Breast epithelium (tissue), 3 donors: ENCODE measurements around the gene CT45A2.
"Not testable (repeated sequence)": the region's sequence is repeated elsewhere in the genome, so short reads cannot be mapped to it uniquely, and the experiment has no call there.

Experiments
- POLR2AphosphoS5 ChIP-seq, 3 donors: sonication (generic); formaldehyde crosslinking; IDR thresholded peaks; one replicate each; pipeline ENCODE4 v1.6.1; 2017; ENCODE audit warnings: antibody characterized with exemption in 3 of 3
- TF ChIP-seq, protein P1 (sequence below), 3 donors: fragments of 450-650 bp; IDR thresholded peaks; one replicate each; pipeline ENCODE4 v1.5.1; 2016 to 2017; ENCODE audit warnings: antibody characterized with exemption in 3 of 3, mild to moderate bottlenecking in 3 of 3, moderate library complexity in 3 of 3

DNA sequence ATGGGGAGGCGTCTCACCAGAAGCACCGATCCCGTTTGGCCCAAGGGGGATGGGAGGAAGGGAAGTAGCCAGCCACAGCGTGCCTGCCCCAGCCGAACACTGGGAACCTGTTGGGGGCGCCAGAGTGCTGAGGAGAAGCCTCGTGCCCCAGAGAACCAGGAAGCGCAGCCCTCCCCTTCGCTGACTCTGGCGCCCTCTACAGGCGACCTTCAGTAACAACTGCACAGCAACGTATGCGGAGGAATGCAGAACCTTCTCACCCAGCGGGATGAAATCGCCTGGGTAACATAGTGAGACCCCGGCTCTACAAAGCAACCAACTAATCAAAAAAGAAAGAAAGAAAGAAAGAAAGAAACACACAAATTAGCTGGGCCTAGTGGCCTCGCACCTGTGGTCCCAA, 34.6 kb upstream of the CT45A2 start, which contains the start of gene CT45A8:
- TF ChIP-seq, protein P1, sequence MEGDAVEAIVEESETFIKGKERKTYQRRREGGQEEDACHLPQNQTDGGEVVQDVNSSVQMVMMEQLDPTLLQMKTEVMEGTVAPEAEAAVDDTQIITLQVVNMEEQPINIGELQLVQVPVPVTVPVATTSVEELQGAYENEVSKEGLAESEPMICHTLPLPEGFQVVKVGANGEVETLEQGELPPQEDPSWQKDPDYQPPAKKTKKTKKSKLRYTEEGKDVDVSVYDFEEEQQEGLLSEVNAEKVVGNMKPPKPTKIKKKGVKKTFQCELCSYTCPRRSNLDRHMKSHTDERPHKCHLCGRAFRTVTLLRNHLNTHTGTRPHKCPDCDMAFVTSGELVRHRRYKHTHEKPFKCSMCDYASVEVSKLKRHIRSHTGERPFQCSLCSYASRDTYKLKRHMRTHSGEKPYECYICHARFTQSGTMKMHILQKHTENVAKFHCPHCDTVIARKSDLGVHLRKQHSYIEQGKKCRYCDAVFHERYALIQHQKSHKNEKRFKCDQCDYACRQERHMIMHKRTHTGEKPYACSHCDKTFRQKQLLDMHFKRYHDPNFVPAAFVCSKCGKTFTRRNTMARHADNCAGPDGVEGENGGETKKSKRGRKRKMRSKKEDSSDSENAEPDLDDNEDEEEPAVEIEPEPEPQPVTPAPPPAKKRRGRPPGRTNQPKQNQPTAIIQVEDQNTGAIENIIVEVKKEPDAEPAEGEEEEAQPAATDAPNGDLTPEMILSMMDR (IDR thresholded peaks at IDR 0.05) = not testable (repeated sequence)
- not testable (repeated sequence) for TF ChIP-seq POLR2AphosphoS5 (IDR thresholded peaks at IDR 0.05)
